HEK293T (cell line): Measurements from ENCODE around the gene FBXO41.

Experiments used
- CTCF ChIA-PET: fragments of 350-600 bp; formaldehyde crosslinking; extraction: SDS; loops from one replicate; lab custom pipeline; 2021; ENCODE audit warnings: antibody characterized with exemption, inconsistent platforms; lab: Yijun Ruan, JAX
- POLR2A ChIA-PET: fragments of 350-600 bp; formaldehyde crosslinking; extraction: SDS; loops from one replicate; lab custom pipeline; 2020; ENCODE audit warnings: antibody characterized with exemption, inconsistent platforms; lab: Yijun Ruan, JAX
- DNase-seq: peaks from one replicate; pipeline ENCODE4 v3.0.0; 2012; ENCODE audit warnings: mixed read lengths; ENCODE audit errors: extremely low spot score
- ARNT ChIP-seq: fragments of 450-650 bp; IDR thresholded peaks from 2 replicates; pipeline ENCODE4 v1.6.1; 2017; ENCODE audit warnings: mild to moderate bottlenecking
- BHLHE40 ChIP-seq: fragments of 450-650 bp; IDR thresholded peaks from 2 replicates; pipeline ENCODE4 v1.6.1; 2016; ENCODE audit warnings: mild to moderate bottlenecking, moderate library complexity, borderline replicate concordance
- CTBP1 ChIP-seq: fragments of 450-650 bp; IDR thresholded peaks from 2 replicates; pipeline ENCODE4 v1.6.1; 2016; ENCODE audit warnings: borderline replicate concordance
- ELF4 ChIP-seq: fragments of 450-650 bp; IDR thresholded peaks from 2 replicates; pipeline ENCODE4 v1.6.1; 2017; ENCODE audit warnings: antibody characterized with exemption
- FOXA1 ChIP-seq: fragments of 450-650 bp; IDR thresholded peaks from 2 replicates; pipeline ENCODE4 v1.6.1; 2016; ENCODE audit warnings: mild to moderate bottlenecking
- FOXK2 ChIP-seq: fragments of 450-650 bp; IDR thresholded peaks from 2 replicates; pipeline ENCODE4 v1.6.1; 2016; ENCODE audit warnings: mild to moderate bottlenecking
- FOXM1 ChIP-seq: fragments of 450-650 bp; IDR thresholded peaks from 2 replicates; pipeline ENCODE4 v1.6.1; 2017; ENCODE audit warnings: mild to moderate bottlenecking, borderline replicate concordance
- HDGF ChIP-seq: fragments of 450-650 bp; IDR thresholded peaks from 2 replicates; pipeline ENCODE4 v1.6.1; 2017; ENCODE audit warnings: antibody characterized with exemption, borderline replicate concordance
- L3MBTL2 ChIP-seq: fragments of 450-650 bp; conservative IDR thresholded peaks from 2 replicates; pipeline ENCODE4 v1.6.1; 2016; ENCODE audit warnings: mild to moderate bottlenecking
- LEF1 ChIP-seq: fragments of 450-650 bp; IDR thresholded peaks from 2 replicates; pipeline ENCODE4 v1.6.1; 2017; ENCODE audit warnings: mild to moderate bottlenecking, borderline replicate concordance
- NFRKB ChIP-seq: fragments of 450-650 bp; IDR thresholded peaks from 2 replicates; pipeline ENCODE4 v1.6.1; 2016; ENCODE audit warnings: mild to moderate bottlenecking, moderate library complexity
- SP1 ChIP-seq: fragments of 450-650 bp; IDR thresholded peaks from 2 replicates; pipeline ENCODE4 v1.6.1; 2017
- SUZ12 ChIP-seq: fragments of 450-650 bp; IDR thresholded peaks from 2 replicates; pipeline ENCODE4 v1.6.1; 2016; ENCODE audit warnings: mild to moderate bottlenecking
- TARDBP ChIP-seq: fragments of 450-650 bp; IDR thresholded peaks from 2 replicates; pipeline ENCODE4 v1.6.1; 2016
- ZNF384 ChIP-seq: fragments of 450-650 bp; IDR thresholded peaks from 2 replicates; pipeline ENCODE4 v1.6.1; 2016
- TF ChIP-seq, protein P1 (sequence below): fragments of 450-650 bp; IDR thresholded peaks from 2 replicates; pipeline ENCODE4 v1.6.1; 2016

Gene FBXO41

DNA sequence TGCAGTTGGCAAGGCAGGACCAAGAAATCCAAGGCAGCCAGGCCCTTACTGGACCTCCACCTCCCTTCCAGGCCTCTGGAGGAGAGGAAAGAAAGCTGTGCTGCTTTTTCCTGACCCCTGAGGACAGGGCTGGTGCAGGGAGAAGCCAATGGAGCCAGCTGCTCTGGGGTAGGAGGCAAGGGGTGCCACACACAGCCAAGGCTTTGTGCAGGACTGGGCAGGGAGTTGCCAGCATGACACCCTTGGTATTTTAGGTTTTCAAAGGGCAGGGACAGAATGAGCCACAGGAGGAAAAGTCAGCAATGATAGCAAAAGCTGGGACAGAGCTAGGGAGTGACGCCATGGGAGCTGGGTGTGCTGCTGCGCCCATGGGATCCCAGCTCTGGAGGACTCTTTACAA lies 27.3 kb downstream of the FBXO41 start:
- ChIA-PET POLR2A (interaction anchor here (1.2 to 1.6 kb wide), 3 partner anchors 18 to 24 kb away, joined by 3 to 6 read pairs (median 3); partner anchors contain the start of genes CCT7 and PRADC1), CTCF (no interaction called here)
- no peak for DNase-seq
- TF ChIP-seq CTBP1, result no peak
- no peak for TF ChIP-seq ZNF384
- no peak for TF ChIP-seq L3MBTL2

GRCh38 chr2:73256618-73256922 lies 27.7 kb downstream of the FBXO41 start:
- POLR2A ChIA-PET, result interaction anchor here (1.6 kb wide), 1 partner anchor 22 kb away, joined by 6 read pairs; the partner anchor contains the start of gene CCT7

GRCh38 chr2:73255907-73256617 lies 28.2 kb downstream of the FBXO41 start:
- ChIA-PET POLR2A (no interaction called here), CTCF (no interaction called here)
- no peak for TF ChIP-seq BHLHE40
- no peak for TF ChIP-seq FOXA1
- TF ChIP-seq, protein P1, sequence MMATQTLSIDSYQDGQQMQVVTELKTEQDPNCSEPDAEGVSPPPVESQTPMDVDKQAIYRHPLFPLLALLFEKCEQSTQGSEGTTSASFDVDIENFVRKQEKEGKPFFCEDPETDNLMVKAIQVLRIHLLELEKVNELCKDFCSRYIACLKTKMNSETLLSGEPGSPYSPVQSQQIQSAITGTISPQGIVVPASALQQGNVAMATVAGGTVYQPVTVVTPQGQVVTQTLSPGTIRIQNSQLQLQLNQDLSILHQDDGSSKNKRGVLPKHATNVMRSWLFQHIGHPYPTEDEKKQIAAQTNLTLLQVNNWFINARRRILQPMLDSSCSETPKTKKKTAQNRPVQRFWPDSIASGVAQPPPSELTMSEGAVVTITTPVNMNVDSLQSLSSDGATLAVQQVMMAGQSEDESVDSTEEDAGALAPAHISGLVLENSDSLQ, result no peak
- TF ChIP-seq FOXM1, result no peak
- TF ChIP-seq L3MBTL2, result no peak
- no peak for TF ChIP-seq ARNT
- no peak for TF ChIP-seq CTBP1
- TF ChIP-seq ZNF384, result no peak
- TF ChIP-seq SUZ12, result no peak
- no peak for TF ChIP-seq FOXK2
- no peak for TF ChIP-seq LEF1
- TF ChIP-seq NFRKB, result no peak
- TF ChIP-seq SP1, result no peak
- no peak for TF ChIP-seq ELF4
- no peak for TF ChIP-seq HDGF
- TF ChIP-seq TARDBP, result no peak
- DNase-seq, result no peak

More at GRCh38 chr2:73256618-73256922, 27.7 kb downstream of the FBXO41 start:
- TF ChIP-seq FOXM1, result no peak
- no peak for TF ChIP-seq ARNT
- no peak for TF ChIP-seq FOXK2
- no peak for TF ChIP-seq TARDBP
- TF ChIP-seq ELF4, result no peak
- TF ChIP-seq BHLHE40, result no peak
- TF ChIP-seq FOXA1, result no peak
- TF ChIP-seq, protein P1, result no peak
- no peak for TF ChIP-seq SP1
- no peak for TF ChIP-seq L3MBTL2
- TF ChIP-seq NFRKB, result no peak
- no peak for TF ChIP-seq SUZ12
- TF ChIP-seq ZNF384, result no peak
- TF ChIP-seq LEF1, result no peak
- TF ChIP-seq CTBP1, result no peak
- TF ChIP-seq HDGF, result no peak
- CTCF ChIA-PET, result no interaction called here
- DNase-seq, result no peak

GRCh38 chr2:73255007-73255644 lies 29.2 kb downstream of the FBXO41 start:
- no peak for DNase-seq
- ChIA-PET CTCF (no interaction called here), POLR2A (no interaction called here)
- TF ChIP-seq ZNF384 (no peak), LEF1 (no peak), CTBP1 (no peak), NFRKB (no peak), FOXM1 (no peak), HDGF (no peak), ARNT (no peak), SP1 (no peak), FOXA1 (no peak), BHLHE40 (no peak), SUZ12 (no peak), L3MBTL2 (no peak), TARDBP (no peak)

DNA sequence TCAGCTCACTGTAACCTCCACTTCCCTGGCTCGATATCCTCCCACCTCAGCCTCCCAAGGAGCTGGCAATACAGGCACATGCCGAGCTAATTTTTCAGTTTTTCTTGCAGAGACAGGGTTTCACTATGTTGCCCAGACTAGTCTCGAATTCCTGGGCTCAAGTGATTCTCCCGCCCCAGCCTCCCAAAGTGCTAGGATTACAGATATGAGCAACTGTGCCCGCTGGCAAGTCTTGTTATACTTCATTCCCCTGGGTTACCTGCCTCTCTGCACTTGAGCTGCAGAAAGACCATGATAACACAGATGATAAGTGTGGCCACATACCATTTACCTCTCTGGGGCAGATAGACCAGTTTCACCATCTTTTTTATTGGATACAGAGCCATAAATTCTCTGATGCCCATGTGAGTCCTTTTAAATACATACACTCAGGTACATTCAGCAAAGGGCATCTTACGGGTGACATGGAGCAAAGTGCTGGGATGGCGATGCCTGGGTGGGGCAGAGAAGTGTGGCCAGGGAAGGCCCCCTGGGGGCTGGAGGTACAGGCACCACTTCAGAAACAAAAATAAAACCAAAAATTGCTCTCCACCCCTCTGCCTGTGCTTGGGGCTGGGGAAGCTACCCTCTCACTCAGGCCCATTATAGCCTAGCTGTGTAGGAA lies 29.8 kb downstream of the FBXO41 start:
- POLR2A ChIA-PET, result interaction anchor here (5.0 kb wide), 1 partner anchor 20 kb away, joined by 32 read pairs; the partner anchor contains the start of genes CCT7 and PRADC1
- TF ChIP-seq BHLHE40 (no peak), ZNF384 (no peak)
- CTCF ChIA-PET, result no interaction called here
- no peak for DNase-seq

DNA sequence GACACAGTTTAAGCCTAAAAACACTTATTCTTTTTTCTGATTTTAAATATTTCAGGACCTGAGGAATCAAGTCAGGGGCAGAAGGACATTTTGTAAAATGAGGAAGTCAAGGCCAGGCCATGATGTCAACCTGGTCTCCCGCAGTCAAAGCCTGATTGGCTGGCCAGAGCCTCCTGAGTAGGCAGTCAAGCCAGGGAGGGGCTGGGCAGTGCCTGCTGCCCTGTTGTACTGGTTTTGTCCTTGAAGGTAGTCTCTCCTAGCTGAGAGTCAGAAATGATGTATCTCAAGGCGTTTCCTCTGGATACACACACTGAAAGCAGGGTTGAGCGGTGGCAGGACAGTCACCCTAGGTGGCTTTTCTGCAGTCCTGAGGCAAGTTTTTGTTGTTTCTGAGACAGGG lies 30.4 kb downstream of the FBXO41 start:
- no peak for DNase-seq
- TF ChIP-seq LEF1, result no peak
- TF ChIP-seq SUZ12, result no peak
- no peak for TF ChIP-seq BHLHE40
- TF ChIP-seq HDGF, result no peak
- no peak for TF ChIP-seq ARNT
- no peak for TF ChIP-seq FOXA1
- TF ChIP-seq, protein P1, result no peak
- TF ChIP-seq FOXM1, result no peak
- no peak for TF ChIP-seq FOXK2
- TF ChIP-seq TARDBP, result no peak
- TF ChIP-seq CTBP1, result no peak
- TF ChIP-seq ZNF384, result no peak
- no peak for TF ChIP-seq L3MBTL2
- no peak for TF ChIP-seq NFRKB
- no peak for TF ChIP-seq ELF4
- no peak for TF ChIP-seq SP1
- POLR2A ChIA-PET, result interaction anchor here (5.0 kb wide), 1 partner anchor 20 kb away, joined by 32 read pairs; the partner anchor contains the start of genes CCT7 and PRADC1
- CTCF ChIA-PET, result no interaction called here
